Embryonic facial prominence (tissue), 1 donor: ENCODE measurements around the gene ACTN2.

Experiments
- DNase-seq: peaks from one replicate; pipeline ENCODE4 v3.0.0-alpha.2; 2016; ENCODE audit errors: extremely low spot score

Gene ACTN2

DNA sequence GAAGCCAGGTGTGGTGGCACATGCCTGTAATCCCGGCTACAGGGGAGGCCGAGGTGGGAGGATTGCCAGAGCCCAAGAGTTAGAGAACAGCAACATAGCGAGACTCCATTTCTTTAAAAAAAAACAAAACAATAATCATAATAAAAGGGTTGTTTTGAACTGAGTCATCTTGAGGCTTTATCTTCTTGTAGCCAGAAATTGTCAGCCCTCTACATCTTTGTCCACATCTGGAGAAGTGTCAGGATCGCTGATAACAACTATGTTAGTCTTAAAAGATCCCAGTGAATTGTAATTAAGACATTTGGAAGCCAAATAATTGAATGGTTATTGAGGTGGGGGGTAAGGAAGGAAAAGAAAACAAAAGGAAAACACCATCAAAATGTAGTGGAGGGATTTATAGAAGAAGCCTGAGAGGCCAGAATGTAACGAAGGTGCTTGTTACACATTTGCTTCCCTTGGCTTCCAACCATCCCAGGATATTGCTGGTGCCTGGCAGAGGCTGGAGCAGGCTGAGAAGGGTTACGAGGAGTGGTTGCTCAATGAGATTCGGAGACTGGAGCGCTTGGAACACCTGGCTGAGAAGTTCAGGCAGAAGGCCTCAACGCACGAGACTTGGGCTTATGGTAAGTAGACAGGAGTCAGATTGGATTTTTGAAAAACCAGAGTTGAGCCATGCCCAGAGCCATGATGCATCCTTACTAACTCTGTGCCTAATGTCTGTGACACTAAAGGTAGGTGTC lies 56.3 kb downstream of the ACTN2 start:
- no peak for DNase-seq

GRCh38 chr1:236744533-236744932 lies 58.2 kb downstream of the ACTN2 start:
- no peak for DNase-seq

GRCh38 chr1:236746785-236747184 lies 60.5 kb downstream of the ACTN2 start:
- DNase-seq = no peak

DNA sequence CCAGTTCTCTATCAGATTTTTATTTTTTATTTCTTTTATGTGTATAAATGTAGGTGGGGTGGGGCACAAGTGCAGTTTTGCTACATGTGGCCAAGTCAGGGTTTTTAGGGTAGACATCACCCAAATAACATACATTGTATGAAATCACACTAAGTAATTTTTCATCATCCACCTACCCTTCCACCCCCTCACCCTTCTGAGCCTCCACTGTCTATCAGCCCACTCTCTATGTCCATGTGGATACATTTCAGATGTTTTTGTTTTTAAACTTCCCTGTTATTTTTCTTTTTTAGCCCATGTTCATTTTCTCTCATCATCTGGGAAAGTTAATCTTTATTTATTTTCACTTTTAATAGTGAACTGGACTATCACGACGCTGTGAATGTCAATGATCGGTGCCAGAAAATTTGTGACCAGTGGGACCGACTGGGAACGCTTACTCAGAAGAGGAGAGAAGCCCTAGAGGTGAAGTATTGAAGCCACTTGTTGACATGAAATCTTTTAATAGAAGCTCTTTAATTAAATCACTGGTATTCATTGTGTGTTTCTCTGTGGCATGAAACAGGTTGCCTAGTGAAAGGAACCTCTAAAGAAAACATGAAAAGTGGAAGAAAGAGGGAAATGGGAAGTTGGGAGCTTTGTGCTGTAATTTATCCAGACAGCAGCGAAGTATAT lies 61.1 kb downstream of the ACTN2 start:
- no peak for DNase-seq

GRCh38 chr1:236748268-236748870 lies 62.1 kb downstream of the ACTN2 start:
- no peak for DNase-seq

DNA sequence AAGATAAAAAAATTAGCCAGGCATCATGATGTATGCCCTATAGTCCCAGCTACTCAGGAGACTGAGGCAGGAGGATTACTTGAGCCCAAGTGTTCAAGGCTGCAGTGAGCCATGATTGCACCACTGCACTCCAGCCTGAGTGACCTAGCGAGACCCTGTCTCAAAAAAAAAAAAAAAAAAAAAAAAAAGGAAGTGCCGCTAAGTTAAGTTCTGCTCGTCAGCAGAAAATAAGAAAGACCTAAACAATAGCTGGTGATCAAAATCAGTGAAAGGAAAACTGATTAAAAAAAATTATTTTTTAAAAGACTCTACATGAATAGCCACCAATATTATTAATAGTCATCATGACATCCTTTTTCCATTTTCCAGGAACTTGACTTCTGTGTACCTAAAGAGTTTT lies 64.6 kb downstream of the ACTN2 start:
- no peak for DNase-seq

- DNase-seq = no peak
Measured at GRCh38 chr1:236751385-236751784, 65.1 kb downstream of the ACTN2 start.

DNA sequence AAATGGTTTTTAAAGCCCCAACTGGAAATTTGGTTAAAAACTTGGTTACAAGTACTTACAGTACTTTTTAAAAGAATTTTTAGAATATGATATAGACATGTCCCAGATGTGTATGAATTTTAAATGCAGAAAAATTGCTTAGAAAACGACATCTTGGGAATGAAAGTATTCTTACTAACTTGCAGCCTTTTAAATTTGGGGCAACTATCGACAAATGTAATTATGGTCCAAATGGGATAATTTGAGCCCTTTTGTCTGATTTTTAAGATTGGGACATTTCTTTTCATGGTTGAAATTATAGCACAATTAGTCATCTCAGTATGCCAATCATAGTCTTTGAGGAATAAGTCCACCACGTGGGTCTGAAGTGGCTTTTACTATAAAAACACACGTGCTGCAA lies 65.6 kb downstream of the ACTN2 start:
- no peak for DNase-seq

GRCh38 chr1:236753516-236753915 lies 67.2 kb downstream of the ACTN2 start:
- no peak for DNase-seq

DNA sequence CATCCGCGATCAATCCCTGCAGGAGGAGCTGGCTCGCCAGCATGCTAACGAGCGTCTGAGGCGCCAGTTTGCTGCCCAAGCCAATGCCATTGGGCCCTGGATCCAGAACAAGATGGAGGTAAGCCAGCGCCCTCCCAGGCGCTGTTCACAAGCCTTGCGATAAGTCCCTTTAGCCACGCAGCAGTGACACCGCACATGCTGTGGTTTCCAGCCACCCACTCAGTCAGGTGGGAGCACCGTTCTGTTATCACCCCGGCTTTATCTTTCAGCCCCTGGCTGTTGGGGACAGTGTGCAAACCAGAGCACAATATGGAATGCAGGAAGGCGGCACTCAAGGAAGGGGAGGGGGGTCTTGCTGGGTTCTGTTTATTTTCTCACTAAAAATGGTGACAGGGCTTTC lies 67.7 kb downstream of the ACTN2 start:
- no peak for DNase-seq

DNA sequence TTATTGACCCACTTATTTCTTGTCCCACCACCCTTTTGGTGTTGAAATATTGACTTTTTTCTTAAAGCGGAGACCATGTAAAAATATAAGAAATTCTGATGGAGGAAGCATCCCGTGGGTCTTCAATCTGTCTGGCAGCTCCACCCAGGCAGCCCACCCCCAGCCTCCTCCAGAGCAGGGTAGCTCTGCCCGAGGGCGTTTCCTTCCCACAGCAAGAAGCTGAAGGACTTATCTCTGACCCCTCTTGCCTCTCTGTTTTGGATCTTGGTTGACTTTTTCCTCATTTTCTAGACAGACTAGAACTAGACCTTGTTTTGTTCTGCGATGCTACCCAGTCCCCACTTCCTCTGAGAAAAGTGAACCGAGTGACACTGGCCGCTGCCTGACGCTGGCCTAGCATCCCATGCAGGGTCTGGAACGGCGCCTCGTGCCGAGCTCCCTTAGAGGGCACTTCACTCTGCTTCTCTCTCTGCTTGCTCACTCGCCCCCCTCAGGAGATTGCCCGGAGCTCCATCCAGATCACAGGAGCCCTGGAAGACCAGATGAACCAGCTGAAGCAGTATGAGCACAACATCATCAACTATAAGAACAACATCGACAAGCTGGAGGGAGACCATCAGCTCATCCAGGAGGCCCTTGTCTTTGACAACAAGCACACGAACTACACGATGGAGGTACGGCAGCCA lies 68.4 kb downstream of the ACTN2 start:
- no peak for DNase-seq

DNA sequence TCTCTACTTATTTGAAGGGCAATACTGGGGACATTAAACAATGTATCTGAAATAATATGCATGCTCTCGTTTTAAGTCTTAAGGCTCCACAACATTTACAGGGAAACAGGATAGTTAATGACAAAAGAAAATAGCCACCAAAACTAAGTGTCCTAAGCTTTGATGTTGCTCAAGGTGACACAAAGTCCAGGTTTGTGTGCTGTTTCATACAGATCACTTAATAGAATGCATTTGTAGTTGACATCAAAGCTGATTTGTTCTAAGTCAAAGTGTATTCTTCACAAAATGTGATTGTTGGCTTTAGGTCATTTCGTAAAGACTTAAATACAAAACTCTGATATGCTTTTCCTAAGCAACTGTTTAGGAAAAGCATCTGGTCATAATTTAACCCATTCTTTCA lies 71.3 kb downstream of the ACTN2 start:
- no peak for DNase-seq

GRCh38 chr1:236759252-236759859 lies 73.1 kb downstream of the ACTN2 start:
- DNase-seq = no peak

DNA sequence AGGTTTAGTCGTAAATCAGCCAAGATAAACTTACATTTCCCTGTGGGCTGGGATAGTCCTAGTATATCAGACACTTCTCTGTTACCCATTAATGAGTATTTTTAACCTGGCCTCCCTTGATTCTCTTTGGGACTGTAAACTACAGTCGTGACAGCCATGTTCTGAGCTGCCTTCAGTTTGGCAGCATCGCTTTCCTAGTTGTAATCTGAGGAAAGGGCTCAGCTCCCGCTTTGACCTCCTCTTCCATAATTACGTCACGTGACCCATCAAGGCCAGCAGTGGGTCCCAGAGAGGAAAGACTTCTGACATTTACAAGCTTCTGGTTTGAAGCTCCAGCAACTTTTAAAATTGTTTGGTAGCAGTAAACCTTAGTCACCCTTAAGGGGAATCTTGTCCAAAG lies 74.2 kb downstream of the ACTN2 start:
- DNase-seq = no peak

- DNase-seq = no peak
Measured at GRCh38 chr1:236760986-236761385, 74.7 kb downstream of the ACTN2 start.

DNA sequence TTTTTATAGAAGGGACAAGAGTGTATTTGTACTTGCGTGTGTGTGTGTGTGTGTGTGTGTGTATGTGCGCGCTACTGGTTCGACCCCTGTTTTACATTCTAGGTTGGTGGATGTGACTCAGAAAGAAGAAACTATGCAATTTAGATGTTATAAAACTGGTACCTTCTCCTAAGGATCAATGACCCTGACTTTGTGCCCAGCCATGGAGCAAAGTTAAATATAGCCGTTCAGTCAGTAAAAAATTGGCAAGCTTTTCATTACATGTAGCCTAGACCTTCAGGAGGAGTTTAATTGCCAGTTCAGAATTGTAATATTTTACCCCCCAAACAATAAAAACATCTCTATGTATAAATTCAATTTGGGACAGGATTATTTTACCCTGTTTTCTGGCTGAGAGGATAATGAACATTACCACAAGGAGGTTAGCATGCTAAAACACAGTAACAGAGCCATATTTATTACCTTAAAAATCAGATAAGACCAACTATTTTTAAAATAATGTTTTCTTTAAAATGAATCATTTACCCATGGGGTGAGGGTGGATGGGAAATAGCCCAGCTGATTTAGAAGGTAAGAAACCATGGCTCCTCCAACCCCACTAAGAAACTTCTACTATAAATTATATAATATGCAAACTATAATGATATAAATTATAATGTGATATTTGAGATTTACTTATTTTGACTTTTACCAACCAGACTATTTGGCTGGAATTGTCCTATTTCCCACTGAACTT lies 75.3 kb downstream of the ACTN2 start:
- no peak for DNase-seq

- DNase-seq = no peak
Measured at GRCh38 chr1:236762410-236762809, 76.1 kb downstream of the ACTN2 start.

- DNase-seq = no peak
Measured at GRCh38 chr1:236765831-236766230, 79.5 kb downstream of the ACTN2 start.

GRCh38 chr1:236766506-236766905 lies 80.2 kb downstream of the ACTN2 start:
- DNase-seq = no peak

GRCh38 chr1:236767276-236767675 lies 81.0 kb downstream of the ACTN2 start:
- DNase-seq = no peak

DNA sequence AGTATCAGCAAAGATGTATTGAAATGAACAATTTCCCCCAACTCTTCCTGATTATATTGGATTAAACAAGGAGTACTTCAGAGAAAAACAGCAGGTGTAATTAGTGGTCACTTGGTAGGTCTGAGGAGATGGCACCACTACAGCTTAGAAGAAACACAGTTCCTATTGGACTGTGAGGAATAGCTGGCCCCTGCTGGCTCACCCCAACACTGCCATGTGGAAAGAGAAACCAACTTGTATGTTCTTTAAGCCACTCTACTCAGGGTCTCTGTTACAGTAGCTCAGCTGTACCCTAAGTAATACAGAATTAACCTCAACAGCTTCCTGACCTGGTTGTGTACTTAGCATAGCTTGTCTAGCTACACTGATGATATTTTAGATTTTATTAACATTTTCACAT lies 82.3 kb downstream of the ACTN2 start:
- no peak for DNase-seq
